Lower lobe of right lung (tissue), 2 donors: ENCODE data around the gene OR11A1. TPM values are rescaled to one million over a fixed set of nuclear protein-coding genes. Genes with fewer than 3 reads are reported as not detected.
"Not testable (repeated sequence)": the region's sequence is repeated elsewhere in the genome, so short reads cannot be mapped to it uniquely, and the experiment has no call there.

Experiments used
- ATAC-seq, 2 donors: fragments of 200-7000 bp; cut with Tn5 transposase; one replicate each; pipeline ENCODE4 v1.9.1; 2020 to 2022; ENCODE audit warnings: mild to moderate bottlenecking in 2 of 2, moderate library complexity in 2 of 2
- DNase-seq: peaks from one replicate; pipeline ENCODE4 v3.0.0-alpha.2; 2020
- H3K27ac ChIP-seq: fragments of 200-600 bp; one replicate; pipeline ENCODE4 v1.8.0; 2022
- H3K27me3 ChIP-seq: fragments of 200-600 bp; one replicate; pipeline ENCODE4 v1.8.0; 2022; ENCODE audit warnings: low read depth
- H3K36me3 ChIP-seq: fragments of 200-600 bp; one replicate; pipeline ENCODE4 v1.8.0; 2022; ENCODE audit warnings: mild to moderate bottlenecking
- H3K4me1 ChIP-seq: fragments of 200-600 bp; one replicate; pipeline ENCODE4 v1.8.0; 2022
- H3K4me3 ChIP-seq: fragments of 200-600 bp; one replicate; pipeline ENCODE4 v1.8.0; 2022; ENCODE audit warnings: mild to moderate bottlenecking
- H3K9me3 ChIP-seq: fragments of 200-600 bp; one replicate; pipeline ENCODE4 v1.8.0; 2022
- intact Hi-C: fragments of 100-400 bp; cut with DNase I; formaldehyde crosslinking; loops from one replicate; pipeline ENCODE4 v1.11.0; 2022
- total RNA-seq: library from RNA; stranded (reverse); fragmentation: NEBNext Ultra II Directional; extraction: Animal tissue kit (Norgen Biotek cat#: 25700); gene quantifications from one replicate; pipeline ENCODE4 v1.2.1, GENCODE V29; 2021
- TF ChIP-seq, protein P1 (sequence below): fragments of 200-600 bp; IDR thresholded peaks from one replicate; pipeline ENCODE4 v1.8.0; 2022; ENCODE audit warnings: antibody characterized with exemption, mild to moderate bottlenecking
- donor health status: DM: no; HTN: yes; CAD: no; lungs with severe emphysema.

Gene OR11A1
- total RNA-seq, 1 donor from 2014 or later: not detected

DNA sequence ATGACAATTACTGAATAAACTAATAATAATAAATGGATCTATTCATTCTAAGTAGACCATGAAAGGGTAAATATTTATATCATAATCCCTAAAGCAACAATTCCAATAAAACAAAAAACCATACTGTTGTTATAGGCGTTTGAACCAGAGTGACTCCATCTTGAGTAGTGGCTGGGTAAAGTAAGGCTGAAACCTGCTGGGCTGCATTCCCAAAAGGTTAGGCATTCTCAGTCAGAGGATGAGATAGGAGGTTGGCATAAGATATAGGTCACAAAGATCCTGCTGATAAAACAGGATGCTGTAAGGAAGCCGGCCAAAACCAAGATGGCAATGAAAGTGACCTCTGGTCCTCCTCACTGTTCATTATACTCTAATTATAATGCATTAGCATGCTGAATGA, 8.4 kb upstream of the OR11A1 start:
- no peaks in the 10 kb centered on the region for H3K27me3 ChIP-seq
- no peaks in the 10 kb centered on the region for H3K9me3 ChIP-seq
- TF ChIP-seq, protein P1, sequence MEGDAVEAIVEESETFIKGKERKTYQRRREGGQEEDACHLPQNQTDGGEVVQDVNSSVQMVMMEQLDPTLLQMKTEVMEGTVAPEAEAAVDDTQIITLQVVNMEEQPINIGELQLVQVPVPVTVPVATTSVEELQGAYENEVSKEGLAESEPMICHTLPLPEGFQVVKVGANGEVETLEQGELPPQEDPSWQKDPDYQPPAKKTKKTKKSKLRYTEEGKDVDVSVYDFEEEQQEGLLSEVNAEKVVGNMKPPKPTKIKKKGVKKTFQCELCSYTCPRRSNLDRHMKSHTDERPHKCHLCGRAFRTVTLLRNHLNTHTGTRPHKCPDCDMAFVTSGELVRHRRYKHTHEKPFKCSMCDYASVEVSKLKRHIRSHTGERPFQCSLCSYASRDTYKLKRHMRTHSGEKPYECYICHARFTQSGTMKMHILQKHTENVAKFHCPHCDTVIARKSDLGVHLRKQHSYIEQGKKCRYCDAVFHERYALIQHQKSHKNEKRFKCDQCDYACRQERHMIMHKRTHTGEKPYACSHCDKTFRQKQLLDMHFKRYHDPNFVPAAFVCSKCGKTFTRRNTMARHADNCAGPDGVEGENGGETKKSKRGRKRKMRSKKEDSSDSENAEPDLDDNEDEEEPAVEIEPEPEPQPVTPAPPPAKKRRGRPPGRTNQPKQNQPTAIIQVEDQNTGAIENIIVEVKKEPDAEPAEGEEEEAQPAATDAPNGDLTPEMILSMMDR: no peak
- H3K36me3 ChIP-seq: no peaks in the 10 kb centered on the region
- H3K27ac ChIP-seq: no peak overlapping the region
- H3K4me3 ChIP-seq: no peak overlapping the region
- intact Hi-C loops: no loop called here
- no peak for ATAC-seq
- no peaks in the 10 kb centered on the region for H3K4me1 ChIP-seq
- DNase-seq: no peak

DNA sequence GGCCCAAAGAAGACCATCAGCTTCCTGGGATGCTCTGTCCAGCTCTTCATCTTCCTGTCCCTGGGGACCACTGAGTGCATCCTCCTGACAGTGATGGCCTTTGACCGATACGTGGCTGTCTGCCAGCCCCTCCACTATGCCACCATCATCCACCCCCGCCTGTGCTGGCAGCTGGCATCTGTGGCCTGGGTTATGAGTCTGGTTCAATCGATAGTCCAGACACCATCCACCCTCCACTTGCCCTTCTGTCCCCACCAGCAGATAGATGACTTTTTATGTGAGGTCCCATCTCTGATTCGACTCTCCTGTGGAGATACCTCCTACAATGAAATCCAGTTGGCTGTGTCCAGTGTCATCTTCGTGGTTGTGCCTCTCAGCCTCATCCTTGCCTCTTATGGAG, 5.2 kb upstream of the OR11A1 start:
- TF ChIP-seq, protein P1: no peak
- intact Hi-C loops: no loop called here
- no peak for ATAC-seq

DNA sequence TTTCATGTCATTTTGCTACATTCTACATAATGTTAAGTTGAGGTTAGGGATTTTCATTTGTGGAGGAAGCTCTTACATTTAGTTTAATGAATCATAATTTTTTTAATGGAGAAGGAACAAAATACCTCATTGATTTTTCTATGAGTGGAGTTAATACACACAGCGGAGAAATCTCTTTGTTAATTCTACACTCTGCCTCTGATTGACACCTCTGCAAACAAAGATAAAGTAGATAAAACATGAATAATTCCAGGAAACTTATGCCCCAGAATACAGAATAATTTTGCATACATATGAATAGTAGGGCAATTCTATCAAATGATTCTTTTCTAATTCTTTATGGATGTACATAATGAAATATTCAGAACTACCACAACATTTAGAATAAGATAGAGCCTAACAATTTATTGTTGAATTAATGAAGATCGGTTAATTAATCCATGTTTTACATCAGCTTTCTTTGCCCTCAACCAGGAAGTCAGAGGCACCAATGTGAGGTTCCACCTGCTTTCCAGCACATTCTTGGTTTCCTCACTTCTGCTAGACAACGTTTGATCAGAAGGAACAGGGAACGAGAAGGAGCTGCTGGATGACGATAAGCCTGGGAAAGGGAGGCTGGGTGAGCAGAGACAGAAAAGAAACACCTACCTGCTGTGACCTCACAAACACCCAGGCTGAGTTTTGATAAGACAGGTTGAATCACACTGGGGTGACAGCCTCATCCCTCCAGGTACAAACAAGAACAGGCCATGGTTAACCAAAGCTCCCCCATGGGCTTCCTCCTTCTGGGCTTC, 4.3 kb upstream of the OR11A1 start:
- H3K27ac ChIP-seq: no peak overlapping the region
- H3K4me3 ChIP-seq: no peak overlapping the region
- intact Hi-C loops: no loop called here
- H3K9me3 ChIP-seq: no peaks in the 10 kb centered on the region
- TF ChIP-seq, protein P1: no peak
- ATAC-seq (no peak), DNase-seq (no peak)
- H3K4me1 ChIP-seq: no peaks in the 10 kb centered on the region
- H3K27me3 ChIP-seq: no peaks in the 10 kb centered on the region
- H3K36me3 ChIP-seq: no peaks in the 10 kb centered on the region

More for the DNA sequence above, 5.2 kb upstream of the OR11A1 start:
- DNase-seq: no peak
- no peak overlapping the region for H3K27ac ChIP-seq
- H3K27me3 ChIP-seq: no peaks in the 10 kb centered on the region
- no peaks in the 10 kb centered on the region for H3K36me3 ChIP-seq
- no peak overlapping the region for H3K4me3 ChIP-seq
- H3K9me3 ChIP-seq: no peaks in the 10 kb centered on the region
- H3K4me1 ChIP-seq: no peaks in the 10 kb centered on the region

DNA sequence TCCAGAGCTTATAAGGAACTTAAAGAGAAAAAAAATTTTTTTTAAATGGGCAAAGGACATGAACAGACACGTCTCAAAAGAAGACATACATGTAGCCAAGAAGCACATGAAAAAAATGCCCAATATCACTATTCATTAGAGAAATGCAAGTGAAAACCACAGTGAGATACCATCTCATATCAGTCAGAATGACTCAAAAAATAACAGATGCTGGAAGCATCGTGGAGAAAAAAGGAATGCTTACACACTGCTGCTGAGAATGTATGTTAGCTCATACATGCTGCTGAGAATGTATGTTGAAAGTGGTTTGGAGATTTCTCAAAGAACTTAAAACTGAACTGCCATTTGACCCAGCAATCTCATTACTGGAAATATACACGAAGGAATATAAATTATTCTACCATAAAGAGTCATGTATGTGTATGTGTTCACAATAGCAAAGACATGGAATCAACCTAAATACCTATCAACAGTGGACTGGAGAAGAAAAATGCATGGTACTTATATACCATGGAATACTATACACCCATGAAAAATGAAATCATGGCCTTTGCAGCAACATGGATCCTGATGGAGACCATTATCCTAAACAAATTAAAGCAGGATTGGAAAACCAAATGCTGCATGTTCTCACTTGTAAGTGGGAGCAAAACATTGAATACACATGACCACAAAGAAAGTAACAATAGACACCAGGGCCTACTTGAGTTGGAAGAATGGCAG, 5.2 kb downstream of the OR11A1 start:
- ATAC-seq (no peak), DNase-seq (no peak)
- Histone ChIP-seq H3K27ac (no peak overlapping the region), H3K27me3 (peaks cover 4% of the 10 kb centered on the region), H3K4me3 (no peak overlapping the region), H3K4me1 (no peaks in the 10 kb centered on the region), H3K36me3 (no peaks in the 10 kb centered on the region), H3K9me3 (no peaks in the 10 kb centered on the region)
- TF ChIP-seq, protein P1: no peak
- intact Hi-C loops: no loop called here

DNA sequence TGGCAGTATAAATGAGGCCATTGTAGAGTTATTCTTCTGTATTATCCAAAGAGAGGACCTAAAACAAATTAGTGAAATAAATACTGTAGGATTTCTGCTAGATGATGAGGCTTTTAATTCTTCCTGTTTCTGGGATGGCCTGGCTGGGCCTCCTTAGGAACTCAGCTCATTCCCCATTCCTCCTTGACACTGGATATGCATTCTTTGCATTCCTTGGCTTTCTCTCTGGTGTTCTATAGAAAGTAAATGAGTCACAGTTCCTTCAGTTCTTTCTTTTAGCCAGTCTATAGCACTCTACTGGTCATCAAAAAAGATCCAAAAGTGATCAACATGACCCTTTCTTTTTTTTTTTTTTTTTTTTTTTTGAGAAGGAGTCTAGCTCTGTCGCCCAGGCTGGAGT, 9.2 kb downstream of the OR11A1 start:
- intact Hi-C loops: no loop called here
- no peaks in the 10 kb centered on the region for H3K9me3 ChIP-seq
- DNase-seq: no peak
- TF ChIP-seq, protein P1: no peak
- H3K4me3 ChIP-seq: no peak overlapping the region
- H3K27ac ChIP-seq: no peak overlapping the region
- no peaks in the 10 kb centered on the region for H3K4me1 ChIP-seq
- no peaks in the 10 kb centered on the region for H3K36me3 ChIP-seq
- ATAC-seq: no peak
- H3K27me3 ChIP-seq: peaks cover 4% of the 10 kb centered on the region

DNA sequence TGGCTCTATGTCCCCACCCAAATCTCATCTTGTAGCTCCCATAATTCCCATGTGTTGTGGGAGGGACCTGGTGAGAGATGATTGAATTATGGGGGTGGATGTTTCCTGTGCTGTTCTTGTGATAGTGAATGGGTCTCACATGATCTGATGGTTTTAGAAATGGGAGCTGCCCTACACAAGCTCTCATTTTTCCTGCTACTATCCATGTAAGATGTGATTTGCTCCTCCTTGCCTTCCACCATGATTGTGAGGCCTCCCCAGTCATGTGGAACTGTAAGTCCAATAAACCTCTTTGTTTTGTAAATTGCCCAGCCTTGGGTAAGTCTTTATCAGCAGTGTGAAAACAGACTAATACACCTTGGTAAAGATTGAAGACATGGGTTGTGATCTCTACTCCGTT, 12.8 kb downstream of the OR11A1 start:
- DNase-seq, H3K27ac ChIP-seq, H3K4me3 ChIP-seq, H3K27me3 ChIP-seq, H3K9me3 ChIP-seq, H3K4me1 ChIP-seq, H3K36me3 ChIP-seq, ATAC-seq, intact Hi-C loops: not testable (repeated sequence)
